Measurements from ENCODE around the gene RRM2.
"Not testable (repeated sequence)": the region's sequence is repeated elsewhere in the genome, so short reads cannot be mapped to it uniquely, and the experiment has no call there.

RRM2 gene

DNA sequence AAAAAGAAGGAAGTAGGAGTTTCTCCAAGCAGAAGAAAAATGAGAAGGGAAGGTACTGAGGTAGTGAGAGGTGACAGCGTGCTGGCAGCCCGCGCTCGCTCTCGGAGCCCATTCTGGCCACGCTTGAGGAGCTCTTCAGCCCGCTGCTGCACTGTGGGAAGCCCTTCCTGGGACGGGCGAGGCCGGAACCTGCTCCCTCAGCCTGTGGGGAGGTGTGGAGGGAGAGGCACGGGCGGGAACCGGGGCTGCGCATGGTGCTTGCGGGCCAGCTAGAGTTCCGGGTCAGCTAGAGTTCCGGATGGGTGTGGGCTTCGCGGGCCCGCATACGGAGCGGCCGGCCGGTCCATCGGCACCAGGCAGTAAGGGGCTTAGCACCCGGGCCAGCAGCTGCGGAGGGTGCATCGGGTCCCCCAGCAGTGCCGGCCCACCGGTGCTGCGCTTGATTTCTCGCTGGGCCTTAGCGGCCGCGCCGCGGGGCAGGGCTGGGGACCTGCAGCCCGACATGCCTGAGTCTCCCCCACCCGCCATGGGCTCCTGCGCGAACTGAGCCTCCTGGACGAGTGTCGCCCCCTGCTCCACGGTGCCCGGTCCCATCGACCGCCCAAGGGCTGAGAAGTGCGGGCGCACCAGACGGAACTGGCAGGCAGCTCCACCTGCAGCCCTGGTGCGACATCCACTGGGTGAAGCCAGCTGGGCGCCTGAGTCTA, 31.2 kb upstream of the RRM2 start:
- no peak for DNase-seq

DNA sequence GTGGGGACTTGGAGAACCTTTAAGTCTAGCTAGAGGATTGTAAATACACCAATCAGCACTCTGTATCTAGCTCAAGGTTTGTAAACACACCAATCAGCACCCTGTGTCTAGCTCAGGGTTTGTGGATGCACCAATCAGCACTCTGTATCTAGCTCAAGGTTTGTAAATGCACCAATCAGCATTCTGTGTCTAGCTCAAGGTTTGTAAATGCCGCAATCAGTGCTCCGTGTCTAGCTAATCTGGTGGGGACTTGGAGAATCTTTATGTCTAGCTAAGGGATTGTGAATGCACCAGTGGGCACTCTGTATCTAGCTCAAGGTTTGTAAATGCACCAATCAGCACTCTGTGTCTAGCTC, 30.7 kb upstream of the RRM2 start:
- DNase-seq, result not testable (repeated sequence)

DNA sequence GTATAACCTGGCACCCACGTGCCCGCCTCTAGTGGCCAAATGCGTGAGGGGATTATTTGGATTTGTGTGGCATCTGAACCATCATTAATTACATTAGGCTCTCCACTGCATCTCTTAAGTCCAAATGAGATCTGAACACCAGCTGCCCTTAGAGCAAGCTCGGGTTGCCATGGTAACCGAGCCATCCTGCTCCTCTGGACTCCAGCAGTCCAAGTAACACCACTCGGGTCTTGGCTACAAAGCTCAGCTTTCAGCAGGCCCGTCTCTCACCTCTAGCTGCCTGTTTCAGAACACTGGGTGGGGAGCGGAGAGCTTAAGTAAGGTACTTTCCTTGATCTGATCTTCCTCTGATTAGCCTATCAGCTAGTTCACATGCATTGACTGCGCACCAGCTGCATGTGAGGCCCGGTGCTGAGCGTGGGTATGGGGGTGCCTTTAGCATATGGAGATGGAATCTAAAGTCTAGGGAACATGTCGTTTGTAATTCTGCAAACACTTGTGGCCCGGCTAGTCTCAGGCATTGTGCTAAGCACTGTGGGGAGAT, 28.2 kb upstream of the RRM2 start:
- DNase-seq, result no peak

DNA sequence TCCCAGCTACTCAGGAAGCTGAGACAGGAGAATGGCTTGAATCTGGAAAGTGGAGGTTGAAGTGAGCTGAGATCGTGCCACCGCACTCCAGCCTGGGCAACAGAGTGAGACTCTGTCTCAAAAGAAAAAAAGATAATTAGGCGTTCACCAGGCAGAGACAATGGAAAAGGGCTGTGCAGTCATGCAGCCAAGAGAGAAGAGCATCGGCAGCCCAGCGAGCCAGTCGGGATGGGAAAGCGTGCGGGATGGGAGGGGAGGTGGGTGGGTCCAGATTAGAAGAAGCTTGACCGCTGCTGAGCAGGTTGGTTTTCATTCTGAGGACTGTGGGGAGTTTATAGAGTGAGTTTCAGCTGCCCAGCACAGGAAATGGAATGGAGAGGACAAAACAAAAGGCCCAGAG, 27.4 kb upstream of the RRM2 start:
- no peak for DNase-seq

DNA sequence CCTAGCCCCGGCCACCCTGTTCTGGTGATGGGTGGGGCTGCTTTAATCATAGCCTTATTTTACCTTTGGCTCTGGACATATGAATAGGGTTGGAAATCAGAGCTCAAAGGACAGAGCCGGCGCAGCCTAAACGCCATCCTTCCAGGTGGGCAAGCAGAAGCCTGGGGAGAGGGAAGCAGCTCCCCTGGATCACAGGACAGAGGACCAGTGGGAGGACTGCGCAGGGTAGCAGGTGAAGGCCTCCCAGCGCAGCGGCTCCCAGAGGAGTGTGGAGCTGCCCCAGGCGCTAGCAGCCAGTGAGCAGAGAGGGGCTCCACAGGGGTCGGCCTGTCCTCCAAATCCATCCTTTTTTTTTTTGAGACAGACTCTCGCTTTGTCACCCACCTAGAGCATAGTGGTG, 25.9 kb upstream of the RRM2 start:
- DNase-seq, result no peak

DNA sequence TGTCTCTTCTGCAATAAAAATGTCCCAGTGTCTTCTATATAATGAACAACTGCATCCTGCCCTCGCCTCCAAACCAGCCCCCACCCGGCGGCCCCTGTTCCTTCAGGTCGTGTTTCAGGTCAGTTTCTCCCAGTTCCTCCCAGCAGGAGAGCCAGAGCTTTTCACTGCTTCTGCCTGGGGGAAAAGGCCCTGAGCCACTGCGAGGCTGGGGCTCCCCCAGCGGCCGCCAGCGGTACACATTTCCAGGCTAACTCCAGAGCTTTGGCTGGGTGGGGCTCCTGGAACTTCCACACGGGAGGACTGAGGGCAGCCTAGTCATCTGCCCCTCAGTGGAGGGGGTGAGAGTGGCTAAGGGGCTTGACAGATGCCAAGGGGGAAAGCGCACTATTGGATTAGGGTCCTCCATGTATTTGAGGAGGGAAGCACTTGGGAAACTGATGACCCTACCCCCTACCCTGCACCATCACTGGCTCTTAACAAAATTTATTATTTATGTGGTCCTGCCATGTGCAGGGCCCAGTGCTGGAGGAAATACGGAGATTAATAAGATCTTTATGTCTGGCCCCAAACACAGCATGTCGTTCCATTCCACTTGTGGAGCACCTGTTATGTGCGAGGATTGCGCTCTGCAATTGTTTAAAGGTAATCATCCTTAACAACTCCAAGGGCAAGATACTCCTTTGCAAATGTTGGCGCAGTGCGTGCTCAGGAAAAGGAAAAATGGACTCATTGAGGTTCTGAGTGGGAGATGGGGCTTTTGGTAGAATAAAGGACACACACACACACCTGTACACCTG, 25.0 kb upstream of the RRM2 start:
- DNase-seq, result peak; percentile 61

DNA sequence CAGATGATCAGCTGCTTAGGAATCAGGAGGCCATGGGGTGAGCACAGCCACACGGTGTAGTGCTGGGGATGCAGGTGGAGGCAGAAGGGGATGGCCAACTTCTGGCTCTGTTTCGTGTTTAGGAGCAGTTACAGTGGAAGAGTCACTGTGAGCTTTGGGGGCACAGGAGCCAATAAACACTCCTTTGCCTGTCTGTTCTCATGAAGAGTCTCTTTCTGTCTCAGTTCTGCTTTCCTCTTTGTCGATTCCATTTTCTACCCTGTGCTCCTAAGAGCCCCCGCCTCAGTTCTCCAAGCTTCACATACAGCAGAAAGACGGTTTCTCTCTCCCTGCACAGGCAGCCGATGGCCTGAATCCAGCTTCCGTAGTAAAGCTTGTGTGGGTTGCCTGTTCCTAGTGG, 21.0 kb upstream of the RRM2 start:
- peak; percentile 69 for DNase-seq

DNA sequence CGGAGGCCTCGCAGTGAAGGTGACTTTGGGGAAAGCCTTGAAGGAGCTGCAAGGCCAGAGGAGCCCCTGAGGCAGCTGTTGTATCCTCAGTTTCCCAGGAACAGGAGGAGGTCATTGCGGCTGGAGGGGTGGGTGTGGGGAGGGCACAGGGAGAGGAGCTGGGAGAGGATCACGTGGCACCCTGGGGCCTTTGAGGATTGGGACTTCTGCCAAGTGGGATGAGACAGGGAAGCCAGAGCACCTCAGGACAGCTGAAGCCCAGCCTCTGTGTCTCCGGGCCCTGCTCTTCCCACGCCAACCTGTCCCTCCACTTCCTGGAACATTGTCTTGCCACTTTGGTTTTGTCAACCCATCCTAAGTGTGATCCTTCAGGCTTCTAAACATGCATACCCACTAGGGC, 19.4 kb upstream of the RRM2 start:
- no peak for DNase-seq

DNA sequence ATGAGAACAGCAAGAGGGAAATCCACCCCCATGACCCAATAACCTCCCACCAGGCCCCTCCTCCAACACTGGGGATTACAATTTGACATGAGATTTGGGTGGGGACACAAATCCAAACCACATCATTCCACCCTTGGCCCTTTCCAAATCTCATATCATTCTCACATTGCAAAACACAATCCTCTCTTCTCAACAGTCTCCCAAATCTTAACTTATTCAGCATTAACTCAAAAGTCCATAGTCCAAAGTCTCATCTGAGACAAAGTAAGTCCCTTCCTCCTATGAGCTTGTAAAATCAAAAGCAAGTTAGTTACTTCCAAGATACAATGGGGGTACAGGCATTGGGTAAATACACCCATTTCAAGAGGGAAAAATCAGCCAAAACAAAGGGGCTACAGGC, 17.6 kb upstream of the RRM2 start:
- not testable (repeated sequence) for DNase-seq

DNA sequence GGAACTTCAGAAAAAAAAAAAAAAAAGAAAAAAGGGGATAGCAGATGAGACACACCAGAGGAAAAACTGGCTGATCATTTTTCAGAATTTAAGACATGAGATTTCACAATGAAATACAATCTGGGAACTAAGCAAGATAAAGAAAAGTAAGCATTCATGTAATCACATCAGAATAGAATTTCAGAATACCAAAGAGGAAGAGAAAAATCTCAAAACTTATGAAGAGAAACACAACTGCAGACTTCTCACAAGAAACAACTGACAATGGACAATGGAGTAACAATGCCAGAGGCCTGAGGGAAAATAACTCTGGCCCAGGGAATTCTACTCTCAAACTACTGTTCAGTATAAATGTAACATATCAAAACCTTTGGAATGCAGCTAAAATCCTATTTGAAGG, 13.2 kb upstream of the RRM2 start:
- no peak for DNase-seq

DNA sequence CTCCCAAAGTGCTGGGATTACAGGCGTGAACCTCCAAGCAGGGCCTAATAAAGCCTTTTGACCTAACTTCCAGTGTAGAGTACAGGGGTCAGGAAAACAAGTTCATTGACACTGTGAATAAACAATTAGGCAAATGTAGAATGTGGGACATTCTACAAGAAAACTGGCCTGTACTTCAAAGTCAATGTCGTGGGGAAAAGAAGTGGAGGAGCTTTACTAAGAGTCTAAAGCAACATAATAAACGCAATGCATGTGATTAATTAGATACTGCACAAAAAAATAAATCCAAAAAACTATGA, 3.6 kb upstream of the RRM2 start:
- DNase-seq, result no peak

DNA sequence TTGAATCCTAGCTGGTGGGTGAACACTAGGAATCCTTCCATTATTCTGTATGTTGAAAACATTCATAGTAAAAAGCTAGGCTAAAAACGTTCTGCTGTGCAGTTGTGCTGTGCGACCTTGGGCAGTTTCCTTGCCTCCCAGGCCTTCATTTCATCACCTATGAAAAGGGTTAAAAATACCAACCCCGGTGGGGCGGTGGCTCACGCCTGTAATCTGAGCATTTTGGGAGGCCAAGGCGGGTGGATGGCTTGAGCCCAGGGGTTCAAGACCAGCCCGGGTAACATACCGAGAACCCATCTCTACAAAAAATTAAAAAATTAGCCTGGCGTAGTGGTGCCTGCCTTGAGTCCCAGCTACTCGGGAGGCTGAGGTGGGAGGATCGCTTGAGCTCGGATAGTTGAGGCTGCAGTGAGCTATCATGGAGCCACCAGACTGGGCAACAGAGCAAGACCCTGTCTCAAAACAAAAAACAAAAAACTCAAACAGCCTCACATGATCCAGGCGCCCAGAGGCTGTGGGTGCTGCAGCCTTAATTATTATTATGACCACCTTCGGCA, 2.9 kb upstream of the RRM2 start:
- no peak for DNase-seq

DNA sequence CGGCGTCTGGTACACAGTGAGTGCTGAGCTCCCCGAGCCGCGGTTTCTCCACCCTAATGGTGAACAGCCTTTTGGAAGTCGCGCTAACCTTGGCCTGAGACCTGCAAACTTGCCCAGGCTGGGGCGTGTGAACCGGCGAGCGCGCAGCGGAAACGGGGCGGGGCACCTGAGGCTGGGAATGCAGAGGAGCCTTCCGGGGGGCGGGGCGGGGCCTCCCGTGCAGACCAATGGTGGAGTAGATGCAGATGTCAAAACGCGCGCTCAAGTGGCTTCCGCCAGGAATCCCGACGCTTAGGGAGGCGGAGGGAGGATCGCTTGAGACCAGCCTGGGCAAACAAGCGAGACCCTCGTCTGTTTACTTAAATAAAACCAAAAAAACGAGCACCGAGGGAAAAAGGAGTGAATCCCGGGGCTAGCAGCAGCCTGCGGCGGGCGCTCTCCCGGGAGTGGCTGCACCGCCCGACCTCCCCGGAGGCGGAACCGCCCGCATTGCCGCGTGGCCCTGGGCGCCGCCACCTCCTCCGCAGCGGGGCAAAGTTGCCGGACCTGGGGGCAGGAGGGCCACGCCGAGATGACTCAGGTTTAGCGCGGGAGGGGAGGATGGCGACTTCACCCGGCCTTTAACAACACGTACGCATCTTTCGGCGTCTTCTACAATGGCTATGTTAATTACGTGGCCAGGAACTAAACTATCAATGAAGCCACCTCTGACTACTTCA, 2.2 kb upstream of the RRM2 start:
- peak; percentile 98 for DNase-seq

DNA sequence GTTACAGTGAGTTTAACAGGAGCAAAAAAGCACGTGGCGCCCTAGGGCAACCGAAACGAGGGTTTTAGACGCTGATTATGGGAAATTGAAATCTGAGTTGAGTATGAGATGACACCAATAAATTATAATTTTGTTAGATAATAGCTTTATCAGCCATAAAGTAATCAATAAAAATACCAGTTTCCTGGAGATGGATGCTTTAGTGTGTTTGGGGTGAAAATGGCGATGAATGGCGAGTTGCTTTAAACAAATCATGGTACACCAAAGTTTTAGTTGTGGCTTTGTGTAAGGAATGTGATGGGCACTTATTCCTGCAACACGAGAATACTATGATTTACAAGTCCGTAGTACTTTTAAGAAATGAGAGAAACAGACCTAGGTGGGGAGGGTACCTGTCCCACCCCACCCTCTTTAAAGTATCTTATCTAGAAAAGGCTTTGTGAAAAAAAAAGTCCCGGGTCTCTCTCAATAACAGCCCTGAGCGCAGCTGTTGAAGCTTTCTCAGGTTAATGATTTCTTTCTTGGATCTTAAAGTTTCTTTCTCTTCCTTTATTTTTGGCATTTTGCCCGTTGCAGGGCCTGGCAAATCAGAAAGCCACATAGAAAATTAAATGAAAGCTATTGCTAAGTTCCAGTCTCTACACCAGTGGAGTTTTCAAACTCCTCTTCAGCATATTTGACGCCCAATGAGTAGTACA, 1.5 kb upstream of the RRM2 start:
- DNase-seq, result peak; percentile 85

DNA sequence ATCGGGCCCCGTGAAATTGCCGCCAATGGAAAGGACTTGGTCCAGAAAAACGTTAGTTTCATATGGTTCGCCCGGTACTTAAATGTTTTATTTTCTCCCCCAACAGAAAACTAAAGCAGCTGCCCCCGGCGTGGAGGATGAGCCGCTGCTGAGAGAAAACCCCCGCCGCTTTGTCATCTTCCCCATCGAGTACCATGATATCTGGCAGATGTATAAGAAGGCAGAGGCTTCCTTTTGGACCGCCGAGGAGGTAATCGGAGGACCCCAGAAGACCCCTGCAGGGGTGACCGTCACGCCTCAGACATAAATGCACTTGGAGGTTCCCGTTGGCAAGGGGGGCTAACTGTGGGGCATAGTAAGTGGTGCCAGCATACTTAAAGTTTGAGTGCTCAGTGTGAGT, 742 bp downstream of the RRM2 start:
- peak; percentile 30 for DNase-seq

DNA sequence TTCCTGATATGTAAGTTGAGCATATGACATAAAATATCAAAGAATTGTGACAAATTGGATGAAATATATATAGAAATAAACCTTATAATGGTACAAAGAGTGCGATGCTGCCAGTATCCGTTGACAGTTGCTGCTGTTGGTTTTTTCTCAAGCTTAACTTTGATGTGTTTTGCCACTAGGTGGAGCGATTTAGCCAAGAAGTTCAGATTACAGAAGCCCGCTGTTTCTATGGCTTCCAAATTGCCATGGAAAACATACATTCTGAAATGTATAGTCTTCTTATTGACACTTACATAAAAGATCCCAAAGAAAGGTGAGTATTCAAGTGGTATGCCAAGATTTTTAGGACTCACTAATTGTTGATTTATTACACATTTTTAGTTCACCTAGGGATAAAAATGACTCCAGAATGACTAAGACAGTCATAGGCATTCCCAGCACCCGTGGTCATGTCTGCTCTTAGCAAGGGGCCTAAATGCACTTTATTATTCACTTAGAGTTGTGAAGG, 2.1 kb downstream of the RRM2 start:
- DNase-seq, result peak; percentile 76

DNA sequence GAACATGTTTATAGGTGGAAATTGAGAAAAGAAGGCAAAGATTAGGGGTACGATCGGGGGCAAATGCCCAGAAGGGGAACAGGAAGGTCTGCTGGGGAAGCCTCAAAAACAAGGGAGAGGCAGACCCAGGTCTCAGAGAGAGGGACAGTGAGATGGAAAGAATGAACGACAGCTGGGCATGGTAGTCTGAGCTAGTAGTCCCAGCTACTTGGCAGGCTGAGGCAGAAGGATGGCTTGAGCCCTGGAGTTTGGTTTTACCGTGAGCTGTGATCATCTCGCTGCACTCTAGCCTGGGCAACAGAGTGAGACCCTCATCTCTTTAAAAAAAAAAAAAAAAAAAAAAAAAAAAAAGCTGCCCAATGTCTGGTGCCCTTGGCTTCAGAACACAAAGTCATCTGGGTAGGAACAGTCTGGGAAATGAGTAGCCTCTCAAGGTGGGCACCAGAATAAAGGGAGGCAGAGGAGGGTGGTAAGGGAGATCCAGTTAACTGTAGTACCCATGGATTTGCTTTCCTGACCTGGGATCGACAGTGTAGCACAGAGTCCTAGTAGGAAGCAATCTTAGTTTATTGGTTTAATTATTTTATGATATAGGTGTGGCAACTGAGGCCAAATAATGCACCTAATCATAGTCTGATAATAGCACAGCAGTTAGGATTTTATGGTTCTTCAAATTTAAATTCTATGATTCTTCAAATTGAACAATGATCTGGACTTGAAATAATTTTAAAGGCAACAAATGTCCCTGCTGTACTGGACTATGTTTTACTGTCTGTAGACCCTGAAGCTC, 3.5 kb downstream of the RRM2 start:
- no peak for DNase-seq

DNA sequence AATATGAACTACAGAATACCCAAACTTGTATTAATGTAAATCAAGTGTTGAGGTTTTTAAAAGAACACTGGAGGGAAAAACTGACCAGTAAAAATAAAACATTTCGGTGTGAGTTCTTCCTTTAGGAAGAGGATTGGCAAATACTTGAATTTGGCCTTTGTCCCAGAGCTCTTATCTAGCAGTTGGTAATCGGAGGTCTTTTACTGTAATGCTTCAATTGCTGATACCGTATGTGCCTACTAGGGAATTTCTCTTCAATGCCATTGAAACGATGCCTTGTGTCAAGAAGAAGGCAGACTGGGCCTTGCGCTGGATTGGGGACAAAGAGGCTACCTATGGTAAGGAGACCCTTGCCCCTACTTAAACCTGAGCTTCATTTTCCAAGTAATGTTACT, 4.1 kb downstream of the RRM2 start:
- no peak for DNase-seq

DNA sequence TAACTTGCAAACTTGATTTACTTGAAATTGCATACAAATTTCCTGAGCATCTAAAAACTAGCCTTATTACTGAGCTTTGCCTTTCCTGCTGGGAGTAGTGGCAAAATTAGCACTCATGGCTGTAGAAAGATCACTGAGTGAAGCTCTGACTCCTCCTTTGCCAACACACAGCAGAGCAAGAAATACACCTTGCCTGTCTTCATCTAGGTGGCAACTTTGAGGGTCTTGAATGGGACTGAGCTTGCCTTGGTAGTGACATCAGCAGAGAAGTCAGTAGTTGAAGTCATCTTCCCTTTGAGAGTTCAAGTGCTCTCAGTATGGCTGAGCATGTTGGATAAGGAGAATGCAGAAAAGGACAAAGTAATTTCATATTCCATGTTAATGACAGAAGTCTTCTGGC, 5.9 kb downstream of the RRM2 start:
- DNase-seq, result no peak

DNA sequence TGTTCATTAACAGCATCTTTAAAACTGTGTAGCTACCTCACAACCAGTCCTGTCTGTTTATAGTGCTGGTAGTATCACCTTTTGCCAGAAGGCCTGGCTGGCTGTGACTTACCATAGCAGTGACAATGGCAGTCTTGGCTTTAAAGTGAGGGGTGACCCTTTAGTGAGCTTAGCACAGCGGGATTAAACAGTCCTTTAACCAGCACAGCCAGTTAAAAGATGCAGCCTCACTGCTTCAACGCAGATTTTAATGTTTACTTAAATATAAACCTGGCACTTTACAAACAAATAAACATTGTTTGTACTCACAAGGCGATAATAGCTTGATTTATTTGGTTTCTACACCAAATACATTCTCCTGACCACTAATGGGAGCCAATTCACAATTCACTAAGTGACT, 7.0 kb downstream of the RRM2 start:
- no peak for DNase-seq

DNA sequence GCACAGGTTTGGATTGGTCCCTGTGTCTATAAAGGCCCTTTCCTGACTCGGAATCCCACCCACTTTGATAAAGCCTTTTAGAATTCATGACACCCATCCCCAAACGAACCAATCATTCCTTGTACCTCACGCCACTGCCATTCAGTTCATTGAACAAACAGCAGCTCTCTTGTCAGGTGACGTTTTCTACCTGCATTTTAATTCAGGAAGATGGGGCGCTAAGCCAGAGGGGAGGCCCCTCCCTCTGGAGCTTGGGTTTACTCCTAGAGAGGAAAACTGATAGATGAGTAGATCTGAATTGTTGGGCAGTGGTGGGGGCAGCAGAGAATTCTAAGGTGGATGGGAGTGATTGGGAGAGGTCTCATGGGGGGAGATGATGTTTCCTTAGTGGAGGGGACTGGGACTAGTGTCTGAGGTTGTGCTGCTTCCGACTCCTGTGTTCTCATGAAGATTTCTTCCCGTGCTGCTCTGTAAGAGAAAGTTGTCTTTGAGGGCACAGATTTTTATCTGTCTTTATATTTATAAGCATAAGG, 9.6 kb downstream of the RRM2 start:
- DNase-seq, result no peak

DNA sequence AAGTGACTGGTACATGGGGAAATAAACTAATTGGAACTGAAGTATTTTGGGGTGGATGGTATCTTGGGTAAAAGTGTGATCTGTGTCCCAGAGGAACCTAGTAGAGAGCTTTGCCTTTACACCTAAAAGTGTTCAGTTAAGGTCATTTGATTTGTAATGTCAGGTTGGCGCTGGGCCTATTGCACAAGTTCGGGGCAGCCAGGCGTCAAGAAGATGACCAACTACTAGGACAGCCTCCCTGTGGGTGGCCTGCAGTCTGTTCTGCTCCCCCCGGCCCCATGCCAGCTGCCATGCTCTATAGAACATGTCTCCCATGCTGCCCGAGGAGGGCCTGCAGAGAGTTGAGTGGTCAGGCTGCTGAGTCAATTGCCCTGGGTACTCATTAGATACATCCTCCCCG, 10.1 kb downstream of the RRM2 start:
- DNase-seq, result no peak

Measured in RPMI8226 (cell line).